ENCODE data around the gene SIPA1L3.

SIPA1L3 gene

DNA sequence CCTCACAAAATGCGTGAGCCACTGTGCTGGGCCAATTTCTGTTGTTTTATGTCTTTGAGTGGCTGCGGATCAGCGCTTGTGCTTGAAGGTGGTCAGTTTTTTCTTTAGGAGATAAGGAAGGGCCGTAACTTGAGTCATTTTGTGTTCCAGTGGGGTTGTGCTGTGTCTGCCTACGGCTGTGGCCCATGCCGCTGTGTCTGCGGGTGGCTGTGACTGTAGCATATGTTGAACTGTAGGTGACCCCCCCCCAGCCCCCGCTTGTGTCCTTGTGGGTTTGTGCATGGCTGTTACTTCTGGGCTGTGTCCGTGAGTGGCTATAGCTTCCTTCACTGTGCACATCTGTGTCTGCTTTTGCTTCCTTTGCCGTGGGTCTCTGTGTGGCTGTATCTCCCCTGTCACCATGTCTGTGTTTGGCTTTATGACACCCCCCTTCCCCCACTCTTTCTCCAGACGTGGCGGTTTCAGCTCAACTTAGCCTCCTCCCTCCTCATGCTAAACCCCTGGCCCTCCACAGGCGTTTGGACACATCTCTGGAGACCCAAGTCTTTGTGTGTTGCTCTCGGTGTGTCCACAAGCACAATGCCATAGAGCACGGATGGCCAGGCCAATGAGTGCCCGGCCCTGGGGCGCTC, 348.5 kb downstream of the SIPA1L3 start:
- H3K4me1 ChIP-seq (ENCODE audit: insufficient read depth, low read length) = peaks cover 26% of the 10 kb centered on the region
- no peaks in the 10 kb centered on the region for H3K9me3 ChIP-seq (ENCODE audit: control insufficient read depth, insufficient read depth, low read length)
- H3K36me3 ChIP-seq (ENCODE audit: insufficient read depth, low read length) = no peaks in the 10 kb centered on the region
- peak overlapping the region; percentile 78 for H3K9ac ChIP-seq (ENCODE audit: low read depth, low read length)
